ENCODE data around the gene SPSB1.

The SPSB1 gene

DNA sequence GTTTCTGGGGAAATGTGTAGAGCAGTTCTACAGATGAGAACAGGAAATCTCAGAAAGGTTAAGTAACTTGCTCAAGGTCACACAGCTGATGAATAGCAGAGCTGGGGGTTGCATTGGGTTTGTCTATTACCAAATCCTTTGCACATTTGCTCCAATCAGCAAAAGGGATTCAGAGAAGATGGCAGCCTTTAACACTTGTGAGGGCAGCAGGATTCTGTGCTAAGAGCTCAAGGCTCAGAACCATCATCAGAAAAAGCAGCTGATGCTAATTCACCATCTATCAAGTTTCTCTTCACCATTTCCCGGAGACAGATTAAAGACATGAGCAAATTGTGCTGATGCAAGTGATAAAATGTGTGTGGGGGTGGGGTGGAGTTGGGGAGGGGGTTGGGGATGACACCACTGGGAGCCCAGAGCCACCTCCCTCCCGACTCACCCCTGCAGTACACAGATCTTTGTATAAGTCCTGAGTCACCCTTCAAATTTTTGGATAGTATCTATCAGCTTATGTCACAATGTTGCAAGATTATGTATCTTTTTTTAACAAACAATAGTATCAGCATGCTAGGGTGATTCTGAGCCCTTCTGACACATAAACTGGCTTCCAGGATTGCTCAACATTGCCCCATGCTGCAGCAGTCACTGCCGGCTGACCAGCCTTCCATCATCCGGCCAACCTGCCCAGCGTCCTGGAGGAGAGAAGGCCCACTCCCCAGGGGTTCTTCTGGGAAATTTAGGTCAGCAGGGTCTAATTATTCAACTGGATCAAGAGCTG, 2.8 kb upstream of the SPSB1 start:
- peak; percentile 58 for ATAC-seq (ENCODE audit: low read depth)
- Histone ChIP-seq H3K4me1 (ENCODE audit: insufficient read depth, poor library complexity, severe bottlenecking) (peaks cover 15% of the 10 kb centered on the region), H3K4me3 (ENCODE audit: severe bottlenecking) (no peak overlapping the region)

DNA sequence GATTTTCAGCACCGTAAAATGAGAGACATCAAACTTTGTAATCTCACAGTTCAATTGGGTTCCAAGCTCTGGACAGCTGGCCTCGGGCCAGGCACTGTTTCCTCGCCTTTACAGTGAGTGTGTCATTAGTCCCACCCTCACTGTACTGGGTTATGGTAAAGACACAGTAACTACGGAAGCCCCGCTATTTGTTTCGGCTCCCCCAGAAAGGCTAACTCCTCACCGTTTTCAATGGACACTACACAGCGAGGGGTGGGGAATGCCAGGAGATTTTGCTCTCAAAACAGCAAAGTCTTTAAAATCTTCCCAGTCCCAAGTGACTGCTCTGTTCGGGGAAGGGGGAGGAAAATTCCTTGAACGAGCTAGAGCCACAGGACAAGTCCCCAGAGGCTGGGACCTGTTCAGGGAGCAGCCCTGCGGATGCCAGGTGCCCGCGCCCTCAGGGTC, 757 bp upstream of the SPSB1 start:
- H3K27ac ChIP-seq (ENCODE audit: poor library complexity, severe bottlenecking) = peak overlapping the region; percentile 67
- no peak for DNase-seq (ENCODE audit: low spot score)

More for the DNA sequence above, 2.8 kb upstream of the SPSB1 start:
- DNase-seq (ENCODE audit: low spot score) = no peak
- Histone ChIP-seq H3K27me3 (ENCODE audit: insufficient read depth, poor library complexity, severe bottlenecking) (no peaks in the 10 kb centered on the region), H3K36me3 (ENCODE audit: low read depth) (no peaks in the 10 kb centered on the region), H3K9me3 (ENCODE audit: severe bottlenecking) (peaks cover 7% of the 10 kb centered on the region), H3K27ac (ENCODE audit: poor library complexity, severe bottlenecking) (peak overlapping the region; percentile 61)
- TF ChIP-seq, protein P1, sequence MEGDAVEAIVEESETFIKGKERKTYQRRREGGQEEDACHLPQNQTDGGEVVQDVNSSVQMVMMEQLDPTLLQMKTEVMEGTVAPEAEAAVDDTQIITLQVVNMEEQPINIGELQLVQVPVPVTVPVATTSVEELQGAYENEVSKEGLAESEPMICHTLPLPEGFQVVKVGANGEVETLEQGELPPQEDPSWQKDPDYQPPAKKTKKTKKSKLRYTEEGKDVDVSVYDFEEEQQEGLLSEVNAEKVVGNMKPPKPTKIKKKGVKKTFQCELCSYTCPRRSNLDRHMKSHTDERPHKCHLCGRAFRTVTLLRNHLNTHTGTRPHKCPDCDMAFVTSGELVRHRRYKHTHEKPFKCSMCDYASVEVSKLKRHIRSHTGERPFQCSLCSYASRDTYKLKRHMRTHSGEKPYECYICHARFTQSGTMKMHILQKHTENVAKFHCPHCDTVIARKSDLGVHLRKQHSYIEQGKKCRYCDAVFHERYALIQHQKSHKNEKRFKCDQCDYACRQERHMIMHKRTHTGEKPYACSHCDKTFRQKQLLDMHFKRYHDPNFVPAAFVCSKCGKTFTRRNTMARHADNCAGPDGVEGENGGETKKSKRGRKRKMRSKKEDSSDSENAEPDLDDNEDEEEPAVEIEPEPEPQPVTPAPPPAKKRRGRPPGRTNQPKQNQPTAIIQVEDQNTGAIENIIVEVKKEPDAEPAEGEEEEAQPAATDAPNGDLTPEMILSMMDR (IDR thresholded peaks at IDR 0.05; ENCODE audit: poor library complexity, severe bottlenecking) = no peak

DNA sequence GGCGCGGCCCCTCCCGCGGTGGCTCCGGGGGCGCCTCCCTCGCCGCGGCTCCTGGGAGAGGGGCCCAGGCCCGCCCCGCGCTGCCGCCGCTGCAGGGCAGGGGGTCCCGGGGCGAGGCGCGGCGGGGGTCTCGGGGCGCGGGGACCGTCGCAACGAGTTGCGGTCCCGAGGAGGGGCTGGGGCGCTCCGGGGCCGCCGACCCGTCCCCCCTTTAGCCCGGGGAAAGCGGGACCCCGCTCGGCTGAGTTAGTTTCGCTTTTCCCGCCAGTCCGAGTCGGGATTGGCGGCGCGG, 493 bp downstream of the SPSB1 start:
- no peak for DNase-seq (ENCODE audit: low spot score)
- no peaks in the 10 kb centered on the region for H3K36me3 ChIP-seq (ENCODE audit: low read depth)
- no peaks in the 10 kb centered on the region for H3K27me3 ChIP-seq (ENCODE audit: insufficient read depth, poor library complexity, severe bottlenecking)
- peak overlapping the region; percentile 67 for H3K27ac ChIP-seq (ENCODE audit: poor library complexity, severe bottlenecking)
- no peak for ATAC-seq (ENCODE audit: low read depth)
- H3K9me3 ChIP-seq (ENCODE audit: severe bottlenecking) = peaks cover 5% of the 10 kb centered on the region
- peak overlapping the region; percentile 91 for H3K4me3 ChIP-seq (ENCODE audit: severe bottlenecking)
- peaks cover 19% of the 10 kb centered on the region for H3K4me1 ChIP-seq (ENCODE audit: insufficient read depth, poor library complexity, severe bottlenecking)
- TF ChIP-seq, protein P1 (IDR thresholded peaks at IDR 0.05; ENCODE audit: poor library complexity, severe bottlenecking) = no peak

More for the DNA sequence above, 757 bp upstream of the SPSB1 start:
- Histone ChIP-seq H3K36me3 (ENCODE audit: low read depth) (no peaks in the 10 kb centered on the region), H3K4me3 (ENCODE audit: severe bottlenecking) (no peak overlapping the region), H3K4me1 (ENCODE audit: insufficient read depth, poor library complexity, severe bottlenecking) (peaks cover 19% of the 10 kb centered on the region), H3K9me3 (ENCODE audit: severe bottlenecking) (peaks cover 7% of the 10 kb centered on the region), H3K27me3 (ENCODE audit: insufficient read depth, poor library complexity, severe bottlenecking) (no peaks in the 10 kb centered on the region)
- TF ChIP-seq, protein P1 (IDR thresholded peaks at IDR 0.05; ENCODE audit: poor library complexity, severe bottlenecking) = no peak
- ATAC-seq (ENCODE audit: low read depth) = no peak

DNA sequence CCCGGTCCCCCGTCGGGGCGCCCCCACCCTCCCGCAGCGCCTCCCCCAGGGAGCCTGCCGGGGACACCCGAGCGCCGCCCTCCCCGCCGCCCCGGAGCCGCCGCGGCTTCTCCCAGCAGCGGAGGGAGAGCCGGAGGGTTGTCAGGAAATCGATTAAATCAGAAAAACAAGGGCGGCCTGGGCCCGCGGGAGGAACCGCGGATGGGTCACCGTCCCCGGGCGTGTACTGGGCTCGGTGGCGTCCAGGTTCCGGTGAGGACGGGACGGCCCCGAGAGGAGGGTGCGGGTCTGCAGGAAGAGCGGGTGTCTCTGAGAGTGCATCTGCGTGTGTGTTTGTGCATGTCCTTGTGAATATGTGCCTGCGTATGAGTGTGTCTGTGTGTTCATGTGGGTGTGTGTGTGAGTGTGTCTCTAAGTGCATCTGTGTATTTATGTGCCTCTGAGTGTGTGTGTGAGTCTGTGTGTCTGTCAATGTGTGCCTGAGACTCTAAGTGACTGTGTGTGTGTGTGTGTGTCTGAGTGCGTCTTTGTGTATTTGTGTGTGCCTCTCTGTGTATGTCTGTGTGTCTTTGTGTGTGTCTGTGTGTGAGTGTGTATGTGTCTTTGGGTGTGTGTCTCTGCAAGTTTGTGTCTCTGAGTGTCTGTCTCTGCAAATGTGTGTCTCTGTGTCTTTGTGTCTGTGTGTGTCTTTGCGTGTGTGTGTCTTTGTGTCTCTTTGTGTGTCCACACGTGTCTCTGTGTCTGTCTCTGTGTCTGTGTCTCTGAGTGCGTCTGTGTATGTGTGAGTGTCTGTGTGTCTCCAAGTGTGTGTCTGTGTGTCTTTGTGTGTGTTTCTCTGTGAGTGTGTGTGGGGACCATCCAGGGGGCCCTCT, 1.1 kb downstream of the SPSB1 start:
- Histone ChIP-seq H3K4me1 (ENCODE audit: insufficient read depth, poor library complexity, severe bottlenecking) (peaks cover 19% of the 10 kb centered on the region), H3K9me3 (ENCODE audit: severe bottlenecking) (peaks cover 1% of the 10 kb centered on the region), H3K27ac (ENCODE audit: poor library complexity, severe bottlenecking) (peak overlapping the region; percentile 67), H3K4me3 (ENCODE audit: severe bottlenecking) (peak overlapping the region; percentile 91), H3K36me3 (ENCODE audit: low read depth) (no peaks in the 10 kb centered on the region), H3K27me3 (ENCODE audit: insufficient read depth, poor library complexity, severe bottlenecking) (no peaks in the 10 kb centered on the region)
- TF ChIP-seq, protein P1 (IDR thresholded peaks at IDR 0.05; ENCODE audit: poor library complexity, severe bottlenecking) = no peak
- no peak for DNase-seq (ENCODE audit: low spot score)
- ATAC-seq (ENCODE audit: low read depth) = 0 out of 3 replicates have a peak, but pooled peaks have one; percentile 1
